NCI-H524 (cell line): ENCODE measurements around the gene SLC8A3.

Source experiments
- DNase-seq, 2 experiments: peaks; one replicate each; lab custom pipeline; 2025; lab: John Stamatoyannopoulos, UW

The SLC8A3 gene

DNA sequence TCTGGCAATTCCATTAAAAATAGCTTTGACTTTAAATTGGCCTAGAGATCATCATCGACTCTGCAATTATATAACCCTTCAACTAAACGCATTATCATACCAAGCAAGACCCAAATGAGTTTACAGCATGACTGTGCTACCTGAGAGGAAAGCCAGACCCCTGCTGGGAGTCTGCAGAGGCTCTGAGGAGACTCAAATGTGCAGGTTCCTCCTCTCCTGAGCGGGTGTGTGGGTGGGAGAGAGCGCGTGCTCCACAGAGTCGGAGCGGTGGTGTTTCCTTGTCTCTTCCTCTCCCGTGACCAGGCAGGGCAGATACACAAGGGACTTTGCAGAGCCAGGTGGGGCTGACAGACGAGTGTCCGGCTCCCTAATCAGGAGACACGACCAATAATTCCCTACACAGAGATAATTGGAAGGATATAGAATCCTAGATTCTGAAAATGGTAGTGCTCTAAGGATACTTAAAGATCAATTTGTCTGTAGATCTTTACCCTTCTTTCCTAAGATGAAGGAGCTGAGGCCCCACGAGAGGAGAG is 74.1 kb downstream of the SLC8A3 start:
- DNase-seq: no peak

DNA sequence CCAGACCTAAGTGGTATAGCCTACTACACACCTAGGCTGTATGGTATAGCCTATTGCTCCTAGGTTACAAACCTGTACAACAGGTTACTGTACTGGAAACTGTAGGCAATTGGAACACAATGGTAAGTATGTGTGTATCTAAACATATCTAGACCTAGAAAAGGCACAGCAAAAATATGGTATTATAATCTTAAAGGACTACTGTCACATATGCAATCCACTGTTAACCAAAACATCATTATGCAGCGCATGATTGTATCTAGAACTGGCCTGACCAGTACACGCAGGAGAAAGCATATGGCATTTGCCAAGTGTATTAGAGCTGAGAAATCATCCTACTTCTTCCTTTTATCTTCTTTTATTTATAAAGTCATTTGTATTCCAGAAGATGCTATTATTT is 75.5 kb downstream of the SLC8A3 start:
- no peak for DNase-seq

DNA sequence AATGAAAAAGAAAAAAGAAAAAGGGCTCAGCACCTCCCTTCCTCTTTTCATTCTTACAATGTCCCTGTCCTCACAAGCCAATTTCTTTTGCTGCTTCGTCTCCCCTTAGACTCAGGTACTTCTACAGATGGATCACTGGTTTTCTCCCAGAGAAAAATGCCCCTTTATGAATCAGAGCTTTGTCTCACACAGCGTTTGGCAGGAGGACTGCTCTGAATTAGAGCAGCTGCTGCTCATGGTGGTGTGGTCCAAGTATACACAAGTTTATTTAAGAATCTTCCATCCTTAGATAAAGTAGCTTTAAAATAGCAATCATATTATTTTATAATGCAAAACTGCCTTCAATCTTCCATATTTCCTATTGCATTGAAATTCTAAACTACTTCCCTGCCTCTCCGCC is 80.3 kb downstream of the SLC8A3 start:
- DNase-seq: no peak

DNA sequence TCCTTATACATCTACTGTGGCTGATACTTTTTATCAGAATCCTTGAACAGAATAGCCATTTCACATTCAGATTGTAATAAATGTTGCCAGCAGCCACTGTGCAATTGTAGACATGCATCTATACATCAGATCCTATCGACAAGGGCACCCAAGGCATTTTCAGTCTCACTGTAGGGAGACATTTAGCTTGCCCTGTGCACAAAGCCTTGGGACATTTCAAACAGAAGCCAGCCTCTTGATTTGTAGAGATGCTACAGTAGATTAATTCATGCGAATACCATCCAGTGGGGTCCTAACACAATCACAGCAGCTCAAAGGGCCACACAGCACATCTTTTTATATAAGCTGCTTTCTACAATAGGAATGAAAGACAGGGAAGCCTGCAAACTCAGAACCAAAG is 81.4 kb downstream of the SLC8A3 start:
- DNase-seq: no peak

DNA sequence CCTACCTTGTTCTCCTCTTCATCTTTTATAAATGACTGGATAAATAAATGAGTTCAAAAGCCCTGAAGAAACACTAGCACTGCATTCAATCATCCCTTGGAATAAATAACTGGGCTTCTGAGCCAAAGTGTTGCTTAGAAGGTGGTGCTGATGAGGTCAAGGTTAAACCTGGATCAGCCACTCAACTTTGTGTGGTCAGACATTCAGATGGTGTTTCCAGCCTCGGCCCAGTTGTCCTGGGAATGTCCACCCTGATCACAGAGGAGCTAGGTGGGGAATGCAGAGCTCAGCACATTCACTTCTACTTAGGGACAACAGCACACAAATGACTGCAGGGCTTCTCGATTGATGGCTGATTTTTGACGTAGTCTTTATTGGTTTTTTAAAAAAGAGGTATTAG is 88.7 kb downstream of the SLC8A3 start:
- DNase-seq: no peak

DNA sequence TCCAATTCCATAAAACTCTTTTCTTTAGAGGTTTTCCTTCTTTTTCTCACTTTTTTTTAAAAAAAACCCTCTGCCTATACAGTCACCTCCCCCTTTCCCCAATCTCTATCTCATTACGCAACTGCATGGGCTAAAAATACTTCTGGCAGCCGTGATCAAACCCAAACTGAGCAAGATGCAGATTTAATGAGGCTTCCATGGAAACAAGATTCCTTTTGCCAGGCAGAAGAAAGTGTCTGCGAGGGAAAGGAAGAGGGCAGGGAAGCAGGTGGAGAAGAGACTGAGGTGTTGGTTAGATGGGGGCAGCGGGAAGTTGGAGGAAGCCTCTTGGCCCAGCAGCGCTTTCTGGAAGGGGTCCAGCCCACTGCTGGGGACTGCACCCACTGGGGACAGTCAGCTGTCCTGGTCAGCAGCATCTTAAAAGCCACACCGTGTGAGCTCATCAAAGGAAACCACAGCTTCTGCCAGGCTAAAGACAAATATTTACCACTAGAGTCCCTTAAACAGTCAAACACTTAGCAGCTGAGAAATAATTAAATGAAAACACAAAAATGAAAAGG is 90.4 kb downstream of the SLC8A3 start:
- no peak for DNase-seq

DNA sequence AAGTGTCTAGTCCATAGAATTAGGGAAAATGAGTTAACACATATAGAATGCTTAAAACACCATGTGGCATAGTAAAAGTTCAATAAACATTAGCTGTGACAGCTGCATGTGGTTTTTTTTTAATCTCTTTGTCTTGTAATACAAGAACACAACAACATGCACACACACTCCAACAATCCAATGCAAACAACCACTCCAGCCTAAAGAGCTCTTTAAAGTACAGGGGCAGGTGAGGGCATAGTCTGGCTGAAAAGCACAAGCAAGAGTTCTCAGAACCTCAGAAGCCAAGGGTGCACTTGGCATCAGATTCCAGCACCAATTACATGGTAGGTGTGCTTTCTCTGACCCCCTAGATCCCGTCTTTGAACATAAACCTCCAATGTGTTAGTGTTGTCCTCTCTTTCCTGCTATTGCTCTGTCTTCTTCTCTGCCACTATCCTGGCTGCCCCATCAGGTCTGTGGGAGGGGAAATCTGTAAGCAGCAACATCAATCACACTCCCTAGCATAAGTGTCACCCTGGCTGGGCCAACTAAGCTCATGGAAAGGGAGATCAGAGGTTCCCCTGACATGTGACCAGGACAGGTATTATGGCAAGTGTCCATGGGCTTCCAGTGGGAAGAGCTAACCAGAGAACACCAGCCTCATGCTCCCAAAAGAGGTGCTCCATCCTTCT is 91.0 kb downstream of the SLC8A3 start:
- DNase-seq: peak in 1 of 2 experiments; percentile 65

DNA sequence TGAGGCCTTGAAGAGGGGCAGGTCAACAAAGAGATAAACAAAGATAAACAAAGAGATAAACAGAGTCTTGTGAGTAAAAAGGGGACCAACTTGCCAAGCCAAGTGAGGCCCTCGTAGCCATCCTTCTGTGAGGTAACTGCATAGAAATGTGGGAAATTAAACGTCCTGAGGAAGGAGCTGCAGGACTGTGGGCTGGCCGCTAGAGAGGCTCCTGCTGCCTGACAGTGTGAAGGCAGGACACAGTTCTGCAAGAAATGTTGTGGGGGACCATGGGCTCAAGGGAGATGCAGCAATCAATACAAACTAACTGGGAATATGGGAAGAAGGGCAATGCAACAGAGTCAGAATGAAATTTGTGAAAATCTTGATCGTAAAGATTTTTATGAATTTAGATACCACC is 91.9 kb downstream of the SLC8A3 start:
- DNase-seq: peak; percentile 30 to 77

DNA sequence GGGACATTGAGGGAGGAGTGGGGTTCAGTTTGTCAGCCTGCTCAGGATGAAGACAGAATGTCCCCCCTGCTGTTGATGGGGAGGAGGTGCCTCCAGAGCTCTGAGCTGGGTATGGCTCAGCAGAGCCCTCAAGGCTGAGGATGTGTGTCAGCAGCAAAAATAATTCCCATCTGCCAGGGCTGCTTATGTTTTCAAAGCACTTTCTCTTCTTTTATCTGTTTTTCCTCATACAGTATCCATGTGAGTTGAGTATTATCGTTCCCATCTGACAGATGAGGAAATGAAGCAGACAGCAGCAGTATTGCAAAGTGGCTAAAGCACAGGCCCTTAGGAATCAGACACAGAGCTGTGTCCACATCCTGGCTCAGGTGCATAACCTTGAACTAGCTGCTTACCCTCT is 94.1 kb downstream of the SLC8A3 start:
- peak in 1 of 2 experiments; percentile 17 for DNase-seq

DNA sequence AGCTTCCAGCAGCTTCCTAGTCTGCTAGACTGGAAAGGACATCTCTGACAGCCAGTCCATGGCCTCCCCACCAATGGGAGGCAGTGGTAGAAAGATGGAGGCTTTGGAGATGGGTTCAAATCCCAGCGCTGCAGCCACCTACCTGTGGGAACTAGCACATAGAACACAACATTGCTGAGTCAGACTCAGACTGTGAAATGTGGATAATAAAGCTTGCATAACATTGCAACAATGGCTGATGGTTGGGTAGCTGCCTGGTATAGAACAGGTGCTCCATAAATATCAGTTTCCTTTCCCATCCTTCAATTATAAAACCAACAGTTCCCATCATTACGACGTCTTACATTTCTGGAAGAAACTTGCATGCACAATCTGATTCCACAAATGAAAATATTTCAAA is 94.6 kb downstream of the SLC8A3 start:
- no peak for DNase-seq

DNA sequence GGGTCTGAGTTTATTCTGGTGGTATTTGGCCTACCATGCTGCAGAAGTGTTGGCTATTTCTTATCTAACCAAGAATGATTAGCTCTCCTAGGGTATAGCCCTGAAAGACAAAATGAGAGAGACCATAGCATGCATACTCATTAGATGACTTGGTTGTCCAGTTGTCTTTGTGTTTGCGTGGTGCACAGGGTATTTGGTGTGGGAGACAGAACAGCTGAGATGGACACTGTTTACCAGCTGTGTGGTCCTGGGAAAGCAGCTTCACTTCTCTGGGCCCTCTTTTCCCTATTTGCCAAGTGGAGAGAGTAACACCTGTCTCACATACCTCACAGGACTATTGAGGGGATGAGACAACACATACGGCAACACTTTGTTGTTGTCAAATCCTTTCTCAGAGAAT is 95.6 kb downstream of the SLC8A3 start:
- DNase-seq: no peak

DNA sequence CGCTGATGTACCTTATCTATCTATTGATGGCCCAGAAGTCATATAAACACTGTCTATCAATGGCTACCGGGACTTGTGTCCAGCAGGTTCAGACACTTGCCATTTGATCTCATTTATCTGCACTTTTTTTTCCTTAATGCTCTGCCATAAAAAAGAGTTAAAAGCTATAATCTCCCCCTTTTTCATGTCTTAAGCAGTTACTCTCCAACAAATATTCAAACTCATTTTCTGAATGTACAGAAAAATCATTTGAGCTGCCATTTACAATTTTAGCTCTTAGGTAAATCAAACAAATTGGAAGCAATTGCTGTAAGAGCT is 101.4 kb downstream of the SLC8A3 start:
- DNase-seq: no peak

DNA sequence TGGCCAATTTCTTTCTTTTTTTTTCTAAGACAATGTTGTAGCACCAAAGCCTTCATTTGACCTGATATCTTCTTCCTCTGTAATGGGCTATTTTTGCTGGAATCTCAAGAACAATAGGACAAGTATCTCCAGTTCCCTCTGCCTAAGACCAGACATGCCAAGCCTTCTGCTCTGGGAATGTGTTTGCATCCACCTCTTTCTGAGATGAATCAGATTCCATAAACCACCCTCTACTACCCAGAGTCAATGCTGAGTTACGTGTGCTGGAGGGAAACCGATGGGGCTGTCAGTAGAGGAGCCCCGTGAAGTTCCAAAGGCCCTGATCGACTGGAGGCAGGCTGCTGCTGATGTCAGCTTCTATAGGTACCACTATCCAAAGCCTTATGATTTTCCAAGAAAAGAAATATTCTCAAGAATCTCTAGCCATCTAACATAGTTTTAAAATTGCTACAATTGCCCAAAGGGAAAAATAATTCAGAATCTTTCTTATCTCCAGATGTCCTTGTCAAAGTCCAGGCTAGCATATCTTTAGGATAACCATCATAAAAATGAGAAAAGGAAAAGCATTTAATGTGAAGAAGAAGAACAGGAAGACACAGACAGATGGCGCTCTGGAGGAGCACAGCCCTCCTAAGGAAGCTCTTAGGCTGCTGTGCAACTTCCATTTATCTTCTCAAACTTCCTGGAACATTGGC is 101.9 kb downstream of the SLC8A3 start:
- DNase-seq: peak; percentile 37 to 70

DNA sequence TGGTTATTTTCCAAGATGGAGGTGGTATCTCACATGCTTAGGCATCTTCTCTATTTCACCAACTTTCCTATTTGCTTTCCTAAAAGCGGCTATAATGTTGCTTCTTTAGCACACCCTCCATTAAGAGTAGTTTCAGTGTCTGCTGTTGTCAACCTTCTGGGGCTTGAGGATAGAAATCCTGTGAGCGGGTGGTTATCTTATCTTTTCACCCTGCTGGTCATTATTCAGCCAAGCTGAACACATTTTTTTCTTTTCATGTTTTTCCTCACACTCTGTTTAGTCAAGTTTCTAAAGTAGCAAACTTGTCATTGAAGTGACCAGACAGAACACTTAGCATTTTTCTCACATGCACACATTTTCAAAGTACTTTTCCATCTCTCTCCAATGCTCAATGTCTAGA is 104.5 kb downstream of the SLC8A3 start:
- DNase-seq: no peak

DNA sequence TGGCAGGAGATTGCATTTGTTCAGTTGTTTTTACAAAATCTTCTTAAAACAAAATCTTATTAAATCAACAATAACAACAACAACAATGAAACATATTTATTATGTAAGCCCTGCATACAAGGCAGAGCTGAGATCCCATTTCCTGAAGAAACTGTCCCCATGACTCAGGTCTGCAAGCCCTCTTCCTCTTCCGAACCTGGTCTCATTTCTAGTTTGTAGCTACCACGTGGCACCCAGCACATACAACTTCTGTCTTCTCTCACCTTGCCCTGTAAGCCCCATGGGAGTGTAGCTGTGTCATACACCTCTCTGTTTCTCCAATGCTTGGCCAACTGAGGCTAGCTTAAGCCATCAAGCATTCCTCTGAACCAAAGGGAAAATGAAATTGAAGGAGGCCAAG is 106.4 kb downstream of the SLC8A3 start:
- no peak for DNase-seq

DNA sequence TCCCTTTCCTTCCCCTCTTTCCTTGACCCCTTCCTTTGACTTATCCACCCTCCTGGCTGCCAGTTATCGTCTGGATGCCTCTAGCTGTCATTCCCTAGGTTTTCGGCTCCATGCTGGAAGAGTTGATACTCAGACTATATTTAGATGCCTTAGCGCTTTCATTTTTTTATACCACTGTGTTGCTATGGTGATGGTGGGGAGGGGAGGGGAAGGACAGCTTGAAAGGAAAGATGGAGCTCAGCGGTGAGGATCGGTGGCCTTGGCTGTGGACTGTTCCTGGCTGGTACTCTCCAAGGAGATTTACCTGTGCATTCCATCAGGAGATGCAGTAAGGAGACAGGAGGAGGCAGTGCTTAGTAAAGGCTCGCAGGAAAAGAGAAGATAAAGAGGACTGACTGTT is 108.7 kb downstream of the SLC8A3 start:
- DNase-seq: peak in 1 of 2 experiments; percentile 26

DNA sequence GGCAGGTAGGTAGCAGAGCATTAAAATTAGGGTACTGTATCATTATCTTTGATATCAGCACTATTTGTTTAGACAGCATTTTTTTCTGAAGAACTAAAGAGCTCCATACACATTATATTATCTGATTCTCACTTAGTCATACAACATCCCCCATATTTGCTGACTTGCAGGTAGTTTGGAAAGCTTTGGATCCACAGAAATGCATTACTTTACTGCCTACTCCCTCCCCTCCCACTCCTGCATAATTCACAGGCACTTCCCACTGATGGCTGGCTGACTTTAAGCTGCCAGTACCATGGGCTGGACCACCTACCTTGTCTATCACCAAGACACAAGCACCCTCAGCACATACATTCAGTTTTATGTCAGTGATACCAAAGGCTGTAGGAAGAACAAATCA is 110.4 kb downstream of the SLC8A3 start:
- no peak for DNase-seq

DNA sequence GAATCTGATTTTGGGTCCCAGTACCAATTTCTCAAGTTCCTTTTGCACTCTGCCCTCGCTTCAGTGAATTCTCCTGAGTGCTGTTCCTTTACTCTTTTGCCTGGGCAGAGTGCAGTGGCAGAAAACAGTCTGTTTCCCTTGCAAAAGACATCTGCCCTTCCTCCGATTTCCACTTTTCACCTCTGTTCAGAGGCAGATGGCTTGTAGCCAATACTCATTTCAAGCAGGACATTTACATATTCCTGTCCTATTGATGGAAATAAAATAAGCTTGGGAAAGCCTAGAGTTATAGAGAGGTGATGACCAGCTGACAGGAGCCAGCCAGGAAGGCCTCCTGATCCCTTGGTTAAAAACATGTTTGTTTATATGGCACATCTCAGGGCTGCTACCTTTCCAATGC is 111.0 kb downstream of the SLC8A3 start:
- peak in 1 of 2 experiments; percentile 71 for DNase-seq

DNA sequence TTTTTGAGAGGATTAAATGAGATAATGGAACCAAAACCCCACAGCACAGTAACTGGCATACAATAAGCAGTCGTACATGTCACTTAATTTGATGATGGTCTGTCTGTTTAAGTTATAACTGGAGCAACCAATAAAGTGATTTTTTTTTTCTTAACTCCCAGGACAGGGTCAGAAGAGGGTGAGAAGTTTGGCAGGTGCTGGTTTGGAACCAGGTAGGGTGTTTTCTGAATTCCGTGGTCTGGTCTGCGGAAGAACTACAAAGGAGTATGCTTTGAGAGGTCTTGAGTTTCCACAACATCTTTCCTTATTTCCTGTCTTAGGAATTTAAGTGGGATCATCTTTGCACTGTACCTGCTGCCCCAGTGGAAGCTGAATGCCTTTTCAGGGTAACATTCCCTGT is 111.7 kb downstream of the SLC8A3 start:
- no peak for DNase-seq

DNA sequence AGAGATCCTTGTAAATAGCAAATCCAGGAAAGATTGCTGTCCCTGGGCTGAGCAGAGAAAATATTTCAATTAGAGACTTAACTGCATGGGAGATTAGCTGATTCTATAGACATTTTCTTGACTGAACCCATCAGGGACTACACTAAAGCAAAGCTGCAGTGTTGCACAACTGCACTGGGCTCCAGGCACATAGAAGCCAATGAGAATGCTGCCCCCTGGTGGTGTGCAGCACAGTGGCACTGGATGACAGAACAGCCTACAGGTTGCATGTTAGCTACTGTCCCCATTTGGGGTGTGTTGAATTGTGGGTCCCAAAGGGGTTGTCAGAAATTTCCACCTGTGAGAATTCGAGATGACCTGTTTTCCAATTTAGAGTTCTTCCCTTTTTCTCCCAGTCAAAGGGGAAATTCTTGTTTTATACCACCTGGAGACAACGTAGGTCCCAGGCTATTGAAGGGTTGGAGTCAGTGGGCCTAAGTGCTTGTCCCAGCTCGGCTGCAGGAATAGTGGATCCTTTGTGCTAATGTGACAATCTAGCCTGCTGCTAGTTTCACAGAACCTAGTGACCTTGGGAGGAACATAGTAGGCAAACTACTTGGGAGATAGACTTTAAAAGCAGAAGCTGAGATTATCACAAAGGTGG is 114.7 kb downstream of the SLC8A3 start:
- DNase-seq: peak; percentile 49 to 77

DNA sequence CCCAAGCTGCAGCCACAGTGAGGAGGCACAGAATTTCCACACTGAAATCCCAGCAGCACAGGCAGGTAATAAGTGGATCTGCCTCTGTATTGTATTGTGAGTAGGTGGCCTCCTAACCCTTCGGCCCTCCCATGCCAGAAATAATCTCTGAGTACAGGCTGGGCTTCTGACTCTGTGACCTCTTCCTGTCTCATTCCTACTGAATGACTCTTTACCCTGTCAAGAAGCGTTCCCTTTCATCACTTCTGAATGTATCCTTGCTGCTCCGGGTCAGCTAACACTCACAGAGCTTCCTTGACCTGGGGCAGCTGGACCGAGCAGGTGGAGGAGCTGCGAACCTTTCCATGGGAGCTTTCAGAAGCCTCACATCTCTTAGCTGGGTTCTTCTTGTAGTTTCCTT is 119.6 kb downstream of the SLC8A3 start:
- DNase-seq: no peak

DNA sequence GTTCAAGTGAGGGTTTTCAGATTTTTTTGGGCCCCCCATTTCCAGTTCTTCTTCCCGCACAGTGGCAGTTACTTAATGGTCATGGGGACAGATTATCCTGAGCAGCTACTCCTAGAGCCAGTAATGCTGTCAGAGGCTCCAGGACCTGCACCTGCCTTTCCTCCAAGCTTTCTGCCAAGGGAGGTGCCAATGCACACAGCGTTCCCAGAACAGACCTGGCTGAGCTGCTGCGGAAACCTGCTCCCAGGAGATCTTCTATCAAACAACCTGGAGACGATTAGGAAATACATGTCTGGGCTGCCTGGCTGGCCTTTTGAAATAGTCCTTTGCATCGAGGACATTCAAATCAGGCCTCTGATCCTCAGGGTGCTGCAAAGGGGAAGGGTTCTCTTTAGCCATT is 120.9 kb downstream of the SLC8A3 start:
- no peak for DNase-seq
